Naive thymus-derived CD4-positive, alpha-beta T cell (primary cell): Measurements from ENCODE around the gene CCDC40. TPM values are rescaled to one million over a fixed set of nuclear protein-coding genes. Genes with fewer than 3 reads are reported as not detected.
A peak's percentile ranks its signal among the peaks of the same experiment; 100 is the strongest.
"Not testable (repeated sequence)": the region's sequence is repeated elsewhere in the genome, so short reads cannot be mapped to it uniquely, and the experiment has no call there.

ENCODE experiments used
- ATAC-seq: fragments of 150-1000 bp; cut with Tn5 transposase; 2 replicates; pipeline ENCODE4 v1.10.0; 2021; ENCODE audit warnings: mild to moderate bottlenecking, moderate library complexity
- CTCF ChIA-PET: fragments of 350-600 bp; sonication (Branson Sonifier 250); formaldehyde crosslinking; loops from one replicate; lab custom pipeline; 2021; ENCODE audit warnings: antibody characterized with exemption; lab: Charles Lee
- POLR2A ChIA-PET: fragments of 350-600 bp; sonication (Branson Sonifier 250); formaldehyde crosslinking; loops from one replicate; lab custom pipeline; 2021; ENCODE audit warnings: antibody characterized with exemption, inconsistent platforms; lab: Charles Lee
- DNase-seq, 9 donors: peaks; one replicate each; pipeline versions ENCODE4 v3.0.0 to v3.0.0-alpha.2; 2020 to 2022; ENCODE audit warnings: mixed read lengths in 1 of 9
- H3K27ac ChIP-seq: one replicate; pipeline ENCODE4 v1.7.0; 2013; ENCODE audit warnings: mild to moderate bottlenecking, low read depth, low read length, moderate library complexity
- H3K27me3 ChIP-seq, 2 donors: one replicate each; pipeline ENCODE4 v1.7.0; 2013; ENCODE audit warnings: low read length in 2 of 2, mild to moderate bottlenecking in 2 of 2, moderate library complexity in 2 of 2; ENCODE audit not compliant: control insufficient read depth in 2 of 2, insufficient read depth in 2 of 2
- H3K36me3 ChIP-seq, 3 experiments: 1 replicate in 2 of 3; 2 replicates in 1 of 3; pipeline ENCODE4 v1.7.0; 2013; ENCODE audit warnings: low read length in 3 of 3, mild to moderate bottlenecking in 3 of 3, moderate library complexity in 1 of 3; ENCODE audit not compliant: insufficient read depth in 3 of 3, control insufficient read depth in 2 of 3
- H3K4me1 ChIP-seq, 2 donors: one replicate each; pipeline ENCODE4 v1.7.0; 2013; ENCODE audit warnings: low read length in 2 of 2, mild to moderate bottlenecking in 2 of 2, moderate library complexity in 1 of 2; ENCODE audit not compliant: control insufficient read depth in 2 of 2, insufficient read depth in 2 of 2
- H3K4me3 ChIP-seq: 2 replicates; pipeline ENCODE4 v1.7.0; 2013; ENCODE audit warnings: mild to moderate bottlenecking, low read length
- H3K9me3 ChIP-seq, 3 experiments: 1 replicate in 2 of 3; 2 replicates in 1 of 3; pipeline ENCODE4 v1.7.0; 2013; ENCODE audit warnings: low read length in 3 of 3; ENCODE audit not compliant: control insufficient read depth in 2 of 3
- H3K27ac Mint-ChIP-seq, 9 donors: one replicate each; pipeline ENCODE4 v1.8.0; 2020 to 2022; ENCODE audit warnings: mixed read lengths in 9 of 9, mild to moderate bottlenecking in 8 of 9, moderate library complexity in 5 of 9, inconsistent platforms in 2 of 9
- H3K27me3 Mint-ChIP-seq, 5 donors: one replicate each; pipeline ENCODE4 v1.8.0; 2021 to 2022; ENCODE audit warnings: mixed read lengths in 5 of 5, mild to moderate bottlenecking in 1 of 5
- H3K36me3 Mint-ChIP-seq, 5 donors: one replicate each; pipeline ENCODE4 v1.8.0; 2020 to 2022; ENCODE audit warnings: mixed read lengths in 5 of 5, mild to moderate bottlenecking in 3 of 5, inconsistent platforms in 1 of 5
- H3K4me1 Mint-ChIP-seq, 7 donors: one replicate each; pipeline ENCODE4 v1.8.0; 2020 to 2022; ENCODE audit warnings: mixed read lengths in 7 of 7, mild to moderate bottlenecking in 3 of 7, inconsistent platforms in 1 of 7
- H3K4me3 Mint-ChIP-seq, 10 donors: one replicate each; pipeline ENCODE4 v1.8.0; 2020 to 2022; ENCODE audit warnings: mild to moderate bottlenecking in 10 of 10, mixed read lengths in 10 of 10, moderate library complexity in 6 of 10, inconsistent platforms in 2 of 10
- H3K9me3 Mint-ChIP-seq, 11 donors: one replicate each; pipeline ENCODE4 v1.8.0; 2020 to 2022; ENCODE audit warnings: mixed read lengths in 11 of 11, mild to moderate bottlenecking in 4 of 11, inconsistent platforms in 1 of 11, moderate library complexity in 1 of 11
- intact Hi-C, 2 donors: fragments of 100-400 bp; cut with micrococcal nuclease; formaldehyde crosslinking; loops; one replicate each; pipeline ENCODE4 v1.15.1; 2023
- polyA plus RNA-seq, 2 donors: library from polyadenylated mRNA; unstranded; fragments of 300-500 nt; fragmentation: Illumina TruSeq; gene quantifications; one replicate each; pipeline ENCODE4 v1.2.3, GENCODE V29; 2021
- total RNA-seq, 6 experiments: library from RNA in 5 of 6; stranded (reverse) in 5 of 6; gene quantifications; 1 replicate in 5 of 6; 2 replicates in 1 of 6; pipeline ENCODE4 v1.2.3 and lab custom pipeline; 2021 to 2026

CCDC40 gene
- total and polyA plus RNA-seq, 7 experiments from 2014 or later: 0.43 to 3.0 (median 0.79) TPM; not detected in 2

- intact Hi-C loops: loop anchor here (2.0 to 10.0 kb wide), 5 partner anchors 15 to 919 kb away; partner anchors contain the start of gene ENGASE (in 1 of the 2)
- DNase-seq (peak in 4 of 9 donors; percentile 23 to 59 (median 36)), ATAC-seq (no peak)
- H3K9me3 ChIP-seq: no peaks in the 10 kb centered on the region
- H3K4me1 ChIP-seq: peaks cover 40 to 51% of the 10 kb centered on the region in 2 donors
- CTCF ChIA-PET: interaction anchor here (0.5 to 2.2 kb wide), 11 partner anchors 12 to 660 kb away, joined by 3 to 11 read pairs (median 5); no protein-coding TSS in a partner anchor
- H3K4me3 ChIP-seq: no peak overlapping the region
- peaks cover 0 to 4% (median 0%) of the 10 kb centered on the region in 5 donors for H3K27me3 Mint-ChIP-seq
- no peaks in the 10 kb centered on the region for H3K36me3 ChIP-seq
- no peaks in the 10 kb centered on the region for H3K36me3 Mint-ChIP-seq
- H3K27ac ChIP-seq: peak overlapping the region; percentile 19
- H3K4me3 Mint-ChIP-seq: peak overlapping the region; percentile 28 to 86 (median 82)
- H3K27me3 ChIP-seq: no peaks in the 10 kb centered on the region
- H3K9me3 Mint-ChIP-seq: no peaks in the 10 kb centered on the region
- POLR2A ChIA-PET: interaction anchor here (0.6 to 2.0 kb wide), 8 partner anchors 9 to 197 kb away, joined by 3 to 9 read pairs (median 3); partner anchors contain the start of genes CBX4 and CBX8
- peaks cover 35 to 67% (median 48%) of the 10 kb centered on the region in 7 donors for H3K4me1 Mint-ChIP-seq
- peak overlapping the region; percentile 41 to 91 (median 83) for H3K27ac Mint-ChIP-seq
Observed at GRCh38 chr17:79993390-79994227, 42.8 kb upstream of the CCDC40 start.

- ChIA-PET POLR2A (interaction anchor here (0.9 to 2.0 kb wide), 5 partner anchors 9 to 155 kb away, joined by 3 to 9 read pairs (median 3); partner anchors contain the start of gene CBX4), CTCF (interaction anchor here (0.5 to 2.2 kb wide), 9 partner anchors 11 to 253 kb away, joined by 3 to 11 read pairs (median 6); no protein-coding TSS in a partner anchor)
- Mint-ChIP-seq H3K4me1 (peaks cover 36 to 70% (median 49%) of the 10 kb centered on the region in 7 donors), H3K27ac (peak overlapping the region in 6 of 9 donors; percentile 41 to 90 (median 85)), H3K4me3 (peak overlapping the region in 1 of 10 donors; percentile 71)
- H3K9me3 ChIP-seq, H3K4me3 ChIP-seq, H3K36me3 ChIP-seq, H3K27me3 ChIP-seq, H3K36me3 Mint-ChIP-seq, DNase-seq, ATAC-seq, H3K27ac ChIP-seq, H3K27me3 Mint-ChIP-seq, H3K9me3 Mint-ChIP-seq: not testable (repeated sequence)
- H3K4me1 ChIP-seq: peaks cover 42 to 51% of the 10 kb centered on the region in 2 donors
- intact Hi-C loops: loop anchor here (5.0 to 10.0 kb wide), 3 partner anchors 152 to 919 kb away; partner anchors contain the start of gene ENGASE (in 1 of the 2)
Observed at GRCh38 chr17:79994228-79994569, 42.2 kb upstream of the CCDC40 start.

DNA sequence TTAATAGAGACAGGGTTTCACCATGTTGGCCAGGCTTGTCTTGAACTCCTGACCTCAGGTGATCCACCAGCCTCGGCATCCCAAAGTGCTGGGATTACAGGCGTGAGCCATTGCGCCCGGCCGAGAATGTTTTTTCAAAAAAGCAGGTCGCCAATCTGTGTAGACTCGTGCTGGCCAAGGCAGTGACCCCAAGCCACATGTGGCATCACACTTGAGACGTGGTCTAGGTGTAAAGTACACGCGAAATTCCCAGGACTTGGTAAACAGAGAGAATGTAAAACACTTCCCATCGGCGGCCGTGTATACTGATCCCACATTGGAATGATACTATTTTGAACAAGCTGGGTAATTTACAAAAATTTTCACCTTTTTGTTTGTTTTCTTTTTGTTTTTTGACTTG is 41.8 kb upstream of the CCDC40 start:
- peaks cover 36 to 70% (median 49%) of the 10 kb centered on the region in 7 donors for H3K4me1 Mint-ChIP-seq
- peaks cover 0 to 4% (median 0%) of the 10 kb centered on the region in 5 donors for H3K27me3 Mint-ChIP-seq
- H3K27ac Mint-ChIP-seq: peak overlapping the region in 5 of 9 donors; percentile 17 to 56 (median 34)
- DNase-seq (no peak), ATAC-seq (no peak)
- H3K27ac ChIP-seq: no peak overlapping the region
- no peaks in the 10 kb centered on the region for H3K27me3 ChIP-seq
- H3K4me3 ChIP-seq: no peak overlapping the region
- POLR2A ChIA-PET: interaction anchor here (1.5 to 2.0 kb wide), 2 partner anchors 11 to 155 kb away, joined by 3 to 9 read pairs; partner anchors contain the start of gene CBX4
- H3K4me3 Mint-ChIP-seq: no peak overlapping the region
- no peaks in the 10 kb centered on the region for H3K36me3 ChIP-seq
- H3K9me3 Mint-ChIP-seq: no peaks in the 10 kb centered on the region
- CTCF ChIA-PET: interaction anchor here (0.6 to 2.2 kb wide), 5 partner anchors 11 to 248 kb away, joined by 3 to 8 read pairs (median 5); no protein-coding TSS in a partner anchor
- H3K9me3 ChIP-seq: no peaks in the 10 kb centered on the region
- H3K4me1 ChIP-seq: peaks cover 42 to 51% of the 10 kb centered on the region in 2 donors
- intact Hi-C loops: loop anchor here (5.0 to 10.0 kb wide), 3 partner anchors 152 to 920 kb away; partner anchors contain the start of gene ENGASE (in 1 of the 2)
- no peaks in the 10 kb centered on the region for H3K36me3 Mint-ChIP-seq

DNA sequence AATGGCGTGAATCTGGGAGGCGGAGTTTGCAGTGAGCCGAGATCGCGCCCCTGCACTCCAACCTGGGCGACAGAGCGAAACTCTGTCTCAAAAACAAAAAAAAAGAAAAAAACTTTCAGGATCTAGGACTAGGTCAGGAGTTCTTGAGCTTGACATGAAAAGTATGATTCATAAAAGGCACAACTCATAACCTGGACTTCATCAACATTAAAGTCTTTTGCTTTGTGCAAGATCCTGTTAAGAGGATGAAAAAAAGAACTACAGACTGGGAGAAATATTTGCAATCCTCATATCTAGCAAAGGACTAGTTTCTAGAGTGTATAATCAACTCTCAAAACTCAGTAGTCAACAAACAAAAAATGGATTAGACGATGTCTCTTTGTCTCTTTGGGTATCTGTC is 40.7 kb upstream of the CCDC40 start:
- ATAC-seq: no peak
- POLR2A ChIA-PET: interaction anchor here (1.0 to 1.1 kb wide), 2 partner anchors 195 to 903 kb away, joined by 3 read pairs; no protein-coding TSS in a partner anchor
- H3K4me3 ChIP-seq: no peak overlapping the region
- H3K27me3 ChIP-seq: no peaks in the 10 kb centered on the region
- peaks cover 0 to 2% (median 0%) of the 10 kb centered on the region in 5 donors for H3K27me3 Mint-ChIP-seq
- no peak for DNase-seq
- no peaks in the 10 kb centered on the region for H3K36me3 ChIP-seq
- intact Hi-C loops: loop anchor here in 1 of 2 donors (2.0 to 10.0 kb wide), 2 partner anchors 265 to 921 kb away; partner anchors contain the start of genes ENGASE and RNF213
- peak overlapping the region; percentile 85 for H3K27ac ChIP-seq
- H3K4me1 Mint-ChIP-seq: peaks cover 34 to 70% (median 49%) of the 10 kb centered on the region in 7 donors
- peak overlapping the region; percentile 23 to 99 (median 96) for H3K27ac Mint-ChIP-seq
- peak overlapping the region in 1 of 10 donors; percentile 81 for H3K4me3 Mint-ChIP-seq
- CTCF ChIA-PET: no interaction called here
- peaks cover 42 to 51% of the 10 kb centered on the region in 2 donors for H3K4me1 ChIP-seq
- H3K36me3 Mint-ChIP-seq: no peaks in the 10 kb centered on the region
- no peaks in the 10 kb centered on the region for H3K9me3 Mint-ChIP-seq
- no peaks in the 10 kb centered on the region for H3K9me3 ChIP-seq

- H3K4me3 Mint-ChIP-seq: peak overlapping the region in 8 of 10 donors; percentile 19 to 88 (median 78)
- no peaks in the 10 kb centered on the region for H3K9me3 ChIP-seq
- H3K4me1 Mint-ChIP-seq: peaks cover 30 to 64% (median 47%) of the 10 kb centered on the region in 7 donors
- peak overlapping the region; percentile 85 for H3K27ac ChIP-seq
- H3K36me3 Mint-ChIP-seq: no peaks in the 10 kb centered on the region
- CTCF ChIA-PET: interaction anchor here (1.0 to 2.2 kb wide), 3 partner anchors 9 to 150 kb away, joined by 4 to 11 read pairs (median 5); no protein-coding TSS in a partner anchor
- H3K27ac Mint-ChIP-seq: peak overlapping the region; percentile 92 to 99 (median 97)
- DNase-seq (peak in 1 of 9 donors; percentile 9), ATAC-seq (no peak)
- no peaks in the 10 kb centered on the region for H3K9me3 Mint-ChIP-seq
- POLR2A ChIA-PET: interaction anchor here (0.6 to 2.5 kb wide), 10 partner anchors 18 to 903 kb away, joined by 3 to 10 read pairs (median 3); partner anchors contain the start of genes CBX4, CBX8 and GAA
- H3K36me3 ChIP-seq: no peaks in the 10 kb centered on the region
- H3K4me1 ChIP-seq: peaks cover 42 to 48% of the 10 kb centered on the region in 2 donors
- peak overlapping the region; percentile 12 for H3K4me3 ChIP-seq
- H3K27me3 ChIP-seq: no peaks in the 10 kb centered on the region
- intact Hi-C loops: loop anchor here in 1 of 2 donors (2.0 to 10.0 kb wide), 2 partner anchors 265 to 921 kb away; partner anchors contain the start of genes ENGASE and RNF213
- H3K27me3 Mint-ChIP-seq: no peaks in the 10 kb centered on the region
Observed at GRCh38 chr17:79996291-79996690, 40.2 kb upstream of the CCDC40 start.
